DMS153 treated with DMSO at 0.1 percent for 48 hours (cell line): ENCODE data around the gene DENND2D.

Experiments used
- DNase-seq: peaks from one replicate; lab custom pipeline; 2025; ENCODE audit not compliant: unreplicated experiment; lab: John Stamatoyannopoulos, UW

DENND2D gene

GRCh38 chr1:111139956-111140679, 60.3 kb downstream of the DENND2D start, which contains the start of the genes CEPT1 and DRAM2:
TSS of gene CEPT1 (plus strand) at chr1:111140223. CDS start at chr1:111147715, 7,492 bp downstream.
TSS of gene DRAM2 (minus strand) at chr1:111140093. CDS start at chr1:111131554, 8,539 bp downstream.
- peak; percentile 90 for DNase-seq

- DNase-seq = peak; percentile 61
Measured at GRCh38 chr1:111139324-111139955, 61.0 kb downstream of the DENND2D start.
